Stimulated activated naive CD8-positive, alpha-beta T cell treated with anti-CD3 and anti-CD28 coated beads, Interleukin-15, Interleukin-2, amounts not matched to agents 100 ng/mL and 50 ng/mL, for 24 hours (primary cell): ENCODE measurements around the gene PLAGL1.
"Not testable (repeated sequence)": the region's sequence is repeated elsewhere in the genome, so short reads cannot be mapped to it uniquely, and the experiment has no call there.

Source experiments
- H3K27ac Mint-ChIP-seq: one replicate; pipeline ENCODE4 v1.8.0; 2021; ENCODE audit warnings: mild to moderate bottlenecking, mixed read lengths
- H3K27me3 Mint-ChIP-seq: one replicate; pipeline ENCODE4 v1.8.0; 2021; ENCODE audit warnings: mixed read lengths
- H3K36me3 Mint-ChIP-seq: one replicate; pipeline ENCODE4 v1.8.0; 2021; ENCODE audit warnings: low read depth, mixed read lengths
- H3K4me1 Mint-ChIP-seq: one replicate; pipeline ENCODE4 v1.8.0; 2021; ENCODE audit warnings: low read depth, mixed read lengths
- H3K4me3 Mint-ChIP-seq: one replicate; pipeline ENCODE4 v1.8.0; 2021; ENCODE audit warnings: mild to moderate bottlenecking, mixed read lengths
- H3K9me3 Mint-ChIP-seq: one replicate; pipeline ENCODE4 v1.8.0; 2021; ENCODE audit warnings: mixed read lengths

The PLAGL1 gene

DNA sequence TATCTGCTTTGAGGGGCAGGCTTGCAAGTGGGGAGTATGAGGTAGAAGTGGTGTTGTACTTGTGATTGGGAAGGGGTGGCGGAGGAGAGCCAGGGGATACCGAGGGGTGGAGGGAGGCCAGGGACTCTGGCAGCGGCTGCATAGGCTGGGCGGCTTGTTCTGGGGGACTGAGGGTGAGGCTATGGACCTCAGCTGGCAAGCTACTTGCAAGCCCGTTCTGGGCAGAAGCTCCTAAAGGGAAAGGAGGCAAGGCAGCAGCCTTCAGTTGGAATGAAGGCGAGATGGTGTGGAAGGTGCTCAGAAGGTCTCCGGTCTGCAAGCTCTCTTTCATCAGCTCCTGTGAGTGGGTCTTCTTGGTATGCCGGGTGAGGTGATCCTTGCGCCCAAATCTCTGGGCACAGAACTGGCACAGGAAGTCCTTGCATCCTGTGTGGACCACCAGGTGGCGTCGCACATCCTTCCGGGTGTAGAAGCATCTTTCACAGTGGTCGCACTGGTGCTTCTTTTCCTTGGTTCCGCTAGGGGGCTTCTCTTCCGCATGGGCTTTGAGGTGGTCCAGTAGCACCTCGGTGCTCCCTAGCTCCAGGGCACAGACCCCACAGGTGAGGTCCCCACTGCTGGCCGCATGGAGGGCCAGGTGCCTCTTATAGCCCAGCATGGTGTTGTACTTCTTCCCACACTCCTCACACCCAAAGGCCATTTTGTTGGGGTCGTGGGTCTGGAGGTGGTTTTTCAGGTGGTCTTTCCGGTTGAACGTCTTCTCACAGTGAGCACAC, 66.0 kb downstream of the PLAGL1 start:
- Mint-ChIP-seq H3K27ac (no peak overlapping the region), H3K9me3 (no peaks in the 10 kb centered on the region), H3K4me1 (peaks cover 4% of the 10 kb centered on the region), H3K4me3 (no peak overlapping the region), H3K36me3 (no peaks in the 10 kb centered on the region), H3K27me3 (no peaks in the 10 kb centered on the region)

- Mint-ChIP-seq H3K4me1 (peaks cover 4% of the 10 kb centered on the region), H3K36me3 (no peaks in the 10 kb centered on the region), H3K27ac (no peak overlapping the region), H3K9me3 (no peaks in the 10 kb centered on the region), H3K27me3 (no peaks in the 10 kb centered on the region), H3K4me3 (no peak overlapping the region)
Measured at GRCh38 chr6:143940011-143940597, 68.0 kb downstream of the PLAGL1 start.

DNA sequence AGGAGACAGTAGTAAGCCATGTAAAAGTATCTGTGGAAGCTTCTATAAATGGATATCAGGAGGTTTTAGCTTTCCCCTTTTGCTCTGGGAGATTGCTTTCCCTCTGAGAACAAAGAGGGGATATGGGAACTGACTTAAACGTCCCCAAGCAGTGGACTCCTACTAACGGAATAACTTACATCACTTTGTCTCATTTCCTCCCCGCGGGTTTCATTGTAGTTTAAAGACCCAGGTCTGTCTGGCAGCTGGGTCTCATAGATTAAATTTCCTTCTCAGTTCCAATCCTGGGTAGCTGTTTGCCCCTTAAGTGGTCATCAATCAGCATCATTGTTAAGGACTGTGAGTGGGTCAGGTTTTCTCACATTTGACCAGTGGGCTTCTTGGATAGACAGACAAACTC, 68.7 kb downstream of the PLAGL1 start:
- Mint-ChIP-seq H3K27ac (no peak overlapping the region), H3K36me3 (no peaks in the 10 kb centered on the region), H3K4me1 (peaks cover 4% of the 10 kb centered on the region), H3K27me3 (no peaks in the 10 kb centered on the region), H3K4me3 (no peak overlapping the region), H3K9me3 (no peaks in the 10 kb centered on the region)

GRCh38 chr6:143937668-143937970, 70.4 kb downstream of the PLAGL1 start:
- Mint-ChIP-seq H3K9me3 (no peaks in the 10 kb centered on the region), H3K27me3 (no peaks in the 10 kb centered on the region), H3K27ac (no peak overlapping the region), H3K4me1 (peaks cover 4% of the 10 kb centered on the region), H3K36me3 (no peaks in the 10 kb centered on the region), H3K4me3 (no peak overlapping the region)

DNA sequence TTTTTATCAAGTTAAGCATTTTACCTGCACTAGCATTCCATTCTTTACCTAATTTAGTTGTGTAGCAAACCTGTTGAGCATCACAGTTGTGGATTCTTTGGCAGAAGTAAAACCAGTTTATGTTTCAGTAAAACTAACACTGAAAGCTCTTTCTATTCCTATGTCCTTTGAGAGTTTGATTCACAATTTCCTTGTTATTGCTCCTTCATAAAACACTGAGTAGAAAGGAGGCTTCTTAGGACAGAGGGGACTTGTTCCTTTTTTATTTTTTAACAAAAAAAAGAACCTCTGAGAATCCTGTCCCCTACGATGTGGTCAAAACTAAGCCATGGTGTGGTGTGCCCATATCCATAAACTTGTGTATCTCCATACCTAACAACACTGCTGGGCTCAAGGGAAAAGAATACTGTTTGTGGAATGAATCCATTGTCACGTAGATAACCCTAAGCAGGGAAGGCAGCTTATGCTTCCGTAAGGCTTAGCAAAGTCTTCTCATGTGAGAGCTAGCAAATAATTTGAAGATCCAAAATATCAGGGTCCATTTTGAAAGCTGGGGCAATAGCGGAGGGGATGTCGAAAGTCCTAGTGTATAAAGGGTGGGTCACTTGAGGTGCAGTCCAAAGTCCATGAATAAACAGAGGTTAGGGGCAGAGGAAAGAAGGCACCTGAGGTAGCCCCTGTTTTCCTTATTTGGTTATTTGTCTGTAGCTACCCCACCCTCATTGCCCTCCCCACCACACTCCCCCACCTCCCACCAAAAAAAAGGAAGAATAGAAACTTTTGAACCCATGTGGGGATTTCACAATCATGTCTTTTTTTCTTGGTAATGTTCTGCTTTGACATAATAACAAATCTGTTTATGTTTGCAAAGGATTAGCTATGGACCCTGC, 71.0 kb downstream of the PLAGL1 start:
- H3K27me3 Mint-ChIP-seq, result no peaks in the 10 kb centered on the region
- H3K36me3 Mint-ChIP-seq, result peaks cover 4% of the 10 kb centered on the region
- H3K9me3 Mint-ChIP-seq, result no peaks in the 10 kb centered on the region
- no peak overlapping the region for H3K27ac Mint-ChIP-seq
- peaks cover 4% of the 10 kb centered on the region for H3K4me1 Mint-ChIP-seq
- H3K4me3 Mint-ChIP-seq, result no peak overlapping the region

GRCh38 chr6:143936347-143936746, 71.7 kb downstream of the PLAGL1 start:
- peaks cover 3% of the 10 kb centered on the region for H3K9me3 Mint-ChIP-seq
- peaks cover 4% of the 10 kb centered on the region for H3K4me1 Mint-ChIP-seq
- no peak overlapping the region for H3K27ac Mint-ChIP-seq
- no peaks in the 10 kb centered on the region for H3K27me3 Mint-ChIP-seq
- H3K36me3 Mint-ChIP-seq, result peaks cover 4% of the 10 kb centered on the region
- H3K4me3 Mint-ChIP-seq, result no peak overlapping the region

DNA sequence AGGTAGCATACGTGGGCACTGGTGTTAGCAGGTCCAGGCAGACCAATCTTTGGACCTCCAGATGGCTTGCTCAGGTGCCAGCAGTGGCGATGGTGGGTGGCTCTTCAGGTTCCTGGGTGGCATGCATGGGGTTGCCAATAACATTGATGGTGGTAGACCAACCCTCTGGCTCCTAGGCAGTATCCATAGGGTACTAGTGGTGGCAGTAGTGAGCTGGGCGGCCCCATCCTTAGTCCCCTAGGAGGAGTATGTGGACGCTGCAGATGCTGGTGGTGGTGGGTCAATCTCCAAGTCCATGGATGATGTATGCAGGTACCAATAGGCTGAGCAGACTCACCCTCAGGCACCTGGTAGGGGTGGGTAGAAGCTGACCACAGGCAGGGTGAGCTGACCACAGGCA, 73.2 kb downstream of the PLAGL1 start:
- Mint-ChIP-seq H3K4me1 (peaks cover 4% of the 10 kb centered on the region), H3K27me3 (no peaks in the 10 kb centered on the region), H3K9me3 (peaks cover 6% of the 10 kb centered on the region), H3K27ac (no peak overlapping the region), H3K4me3 (no peak overlapping the region), H3K36me3 (peaks cover 4% of the 10 kb centered on the region)

DNA sequence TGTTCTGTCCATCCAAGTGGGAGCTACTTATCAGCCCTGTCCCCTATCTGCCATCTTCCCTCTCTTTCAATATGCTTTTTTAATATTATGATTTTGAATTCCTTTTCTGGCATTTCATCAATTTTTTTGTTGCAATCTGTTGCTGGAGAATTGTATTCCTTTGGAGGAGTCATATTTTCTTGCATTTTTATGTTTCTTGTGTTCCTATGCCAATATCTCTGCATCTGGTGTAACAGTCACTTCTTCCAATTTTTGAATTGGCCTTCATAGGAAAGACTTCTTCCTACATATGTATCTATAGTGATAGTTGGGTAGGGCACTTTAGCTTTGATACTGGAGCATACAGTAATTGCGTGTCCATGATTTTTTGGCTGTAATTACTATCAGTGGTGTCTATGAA, 73.7 kb downstream of the PLAGL1 start:
- no peak overlapping the region for H3K27ac Mint-ChIP-seq
- peaks cover 6% of the 10 kb centered on the region for H3K9me3 Mint-ChIP-seq
- no peak overlapping the region for H3K4me3 Mint-ChIP-seq
- H3K4me1 Mint-ChIP-seq, result no peaks in the 10 kb centered on the region
- H3K27me3 Mint-ChIP-seq, result no peaks in the 10 kb centered on the region
- H3K36me3 Mint-ChIP-seq, result peaks cover 4% of the 10 kb centered on the region

- peaks cover 6% of the 10 kb centered on the region for H3K27me3 Mint-ChIP-seq
- peaks cover 13% of the 10 kb centered on the region for H3K36me3 Mint-ChIP-seq
- H3K4me3 Mint-ChIP-seq, result no peak overlapping the region
- peaks cover 11% of the 10 kb centered on the region for H3K9me3 Mint-ChIP-seq
- no peak overlapping the region for H3K27ac Mint-ChIP-seq
- no peaks in the 10 kb centered on the region for H3K4me1 Mint-ChIP-seq
Measured at GRCh38 chr6:143929975-143930374, 78.1 kb downstream of the PLAGL1 start.

DNA sequence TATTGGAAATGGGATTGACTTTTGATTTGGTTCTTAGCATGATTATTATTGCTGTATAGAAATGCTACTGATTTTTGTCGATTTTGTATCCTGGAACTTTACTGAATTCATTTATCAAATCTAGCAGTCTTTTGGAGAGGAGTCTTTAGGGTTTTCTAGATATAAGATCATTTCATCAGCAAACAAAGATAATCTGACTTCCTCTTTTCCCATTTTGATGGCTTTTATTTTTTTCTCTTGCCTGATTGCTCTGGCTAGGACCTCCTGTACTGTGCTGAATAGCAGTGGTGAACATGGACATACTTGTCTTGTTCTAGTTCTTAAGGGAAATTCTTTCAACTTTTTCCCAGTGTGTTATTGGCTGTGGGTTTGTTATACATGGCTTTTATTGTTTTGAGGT, 79.2 kb downstream of the PLAGL1 start:
- H3K4me1 Mint-ChIP-seq, result no peaks in the 10 kb centered on the region
- no peak overlapping the region for H3K27ac Mint-ChIP-seq
- H3K9me3 Mint-ChIP-seq, result peaks cover 11% of the 10 kb centered on the region
- no peak overlapping the region for H3K4me3 Mint-ChIP-seq
- H3K36me3 Mint-ChIP-seq, result peaks cover 13% of the 10 kb centered on the region
- H3K27me3 Mint-ChIP-seq, result peaks cover 6% of the 10 kb centered on the region

DNA sequence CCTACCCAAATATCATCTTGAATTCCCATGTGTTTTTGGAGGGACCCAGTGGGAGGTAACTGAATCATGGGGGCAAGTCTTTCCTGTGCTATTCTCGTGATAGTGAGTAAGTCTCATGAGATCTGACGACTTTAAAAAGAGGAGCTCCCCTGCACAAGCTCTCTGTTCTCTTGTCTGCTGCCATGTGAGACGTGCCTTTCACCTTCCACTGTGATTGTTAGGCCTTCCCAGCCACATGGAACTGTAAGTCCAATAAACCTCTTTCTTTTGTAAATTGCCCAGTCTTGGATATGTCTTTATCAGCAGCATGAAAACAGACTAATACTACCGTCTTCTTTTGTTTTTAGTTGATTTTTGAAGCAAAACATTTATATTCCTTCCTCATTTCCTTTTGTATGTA, 91.0 kb downstream of the PLAGL1 start:
- not testable (repeated sequence) for H3K4me3 Mint-ChIP-seq, H3K4me1 Mint-ChIP-seq, H3K27me3 Mint-ChIP-seq, H3K27ac Mint-ChIP-seq
- Mint-ChIP-seq H3K36me3 (peaks cover 27% of the 10 kb centered on the region), H3K9me3 (peaks cover 24% of the 10 kb centered on the region)

- no peak overlapping the region for H3K27ac Mint-ChIP-seq
- peaks cover 34% of the 10 kb centered on the region for H3K36me3 Mint-ChIP-seq
- H3K4me3 Mint-ChIP-seq, result no peak overlapping the region
- H3K27me3 Mint-ChIP-seq, result no peaks in the 10 kb centered on the region
- H3K4me1 Mint-ChIP-seq, result no peaks in the 10 kb centered on the region
- H3K9me3 Mint-ChIP-seq, result peaks cover 20% of the 10 kb centered on the region
Measured at GRCh38 chr6:143912671-143913070, 95.4 kb downstream of the PLAGL1 start.

DNA sequence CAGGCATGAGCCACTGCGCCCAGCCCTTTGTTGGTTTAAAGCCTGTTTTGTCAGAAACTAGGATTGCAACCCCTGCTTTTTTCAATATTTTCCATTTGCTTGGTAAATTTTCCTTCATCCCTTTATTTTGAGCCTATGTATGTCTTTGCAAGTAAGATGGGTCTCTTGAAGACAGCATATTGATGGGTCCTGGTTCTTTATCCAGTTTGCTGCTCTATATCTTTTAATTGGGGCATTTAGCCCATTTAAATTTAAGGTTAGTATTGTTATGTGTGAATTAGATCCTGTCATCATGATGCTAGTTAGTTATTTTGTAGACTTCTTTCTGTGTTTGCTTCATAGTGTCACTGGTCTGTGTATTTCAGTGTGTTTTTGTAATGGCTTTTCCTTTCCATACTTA, 97.0 kb downstream of the PLAGL1 start:
- Mint-ChIP-seq H3K27me3 (no peaks in the 10 kb centered on the region), H3K9me3 (peaks cover 20% of the 10 kb centered on the region), H3K4me1 (no peaks in the 10 kb centered on the region), H3K4me3 (no peak overlapping the region), H3K27ac (no peak overlapping the region), H3K36me3 (peaks cover 26% of the 10 kb centered on the region)

GRCh38 chr6:143902827-143903226, 105.2 kb downstream of the PLAGL1 start:
- Mint-ChIP-seq H3K27ac (no peak overlapping the region), H3K36me3 (no peaks in the 10 kb centered on the region)

More at GRCh38 chr6:143902827-143903226, 105.2 kb downstream of the PLAGL1 start:
- Mint-ChIP-seq H3K27me3 (no peaks in the 10 kb centered on the region), H3K9me3 (no peaks in the 10 kb centered on the region), H3K4me1 (peaks cover 9% of the 10 kb centered on the region), H3K4me3 (no peak overlapping the region)
